Activated CD4-positive, alpha-beta memory T cell treated with anti-CD3 and anti-CD28 coated beads, Interleukin-2, amount 10 ng/mL, durations not matched to agents 7 days and 5 days (primary cell): ENCODE results near the gene ZBTB42. TPM values are rescaled to one million over a fixed set of nuclear protein-coding genes. Genes with fewer than 3 reads are reported as not detected.
"Not testable (repeated sequence)": the region's sequence is repeated elsewhere in the genome, so short reads cannot be mapped to it uniquely, and the experiment has no call there.

ENCODE experiments used
- CTCF ChIA-PET: fragments of 350-600 bp; sonication (Branson Sonifier 250); formaldehyde crosslinking; loops from one replicate; lab custom pipeline; 2021; ENCODE audit warnings: antibody characterized with exemption, inconsistent platforms; lab: Charles Lee
- POLR2A ChIA-PET: fragments of 350-600 bp; sonication (Branson Sonifier 250); formaldehyde crosslinking; loops from one replicate; lab custom pipeline; 2021; ENCODE audit warnings: antibody characterized with exemption; lab: Charles Lee
- DNase-seq: peaks from one replicate; pipeline ENCODE4 v3.0.0-alpha.2; 2020
- H3K27ac Mint-ChIP-seq: one replicate; pipeline ENCODE4 v1.8.0; 2021; ENCODE audit warnings: mild to moderate bottlenecking, mixed read lengths
- H3K27me3 Mint-ChIP-seq: one replicate; pipeline ENCODE4 v1.8.0; 2021; ENCODE audit warnings: mixed read lengths
- H3K36me3 Mint-ChIP-seq: one replicate; pipeline ENCODE4 v1.8.0; 2021; ENCODE audit warnings: low read depth, mixed read lengths
- H3K4me1 Mint-ChIP-seq: one replicate; pipeline ENCODE4 v1.8.0; 2021; ENCODE audit warnings: mixed read lengths
- H3K4me3 Mint-ChIP-seq: one replicate; pipeline ENCODE4 v1.8.0; 2021; ENCODE audit warnings: mild to moderate bottlenecking, mixed read lengths
- H3K9me3 Mint-ChIP-seq: one replicate; pipeline ENCODE4 v1.8.0; 2021; ENCODE audit warnings: mixed read lengths
- total RNA-seq, 2 experiments: library from RNA; stranded (reverse); gene quantifications; one replicate each; pipeline ENCODE4 v1.2.3, GENCODE V29; 2021

The ZBTB42 gene
- total RNA-seq, 2 experiments from 2014 or later: 4.9 to 5.5 TPM

- DNase-seq: peak; percentile 59
- Mint-ChIP-seq H3K4me1 (peaks cover 23% of the 10 kb centered on the region), H3K27ac (no peak overlapping the region), H3K9me3 (peaks cover 10% of the 10 kb centered on the region), H3K36me3 (peaks cover 10% of the 10 kb centered on the region), H3K27me3 (peaks cover 29% of the 10 kb centered on the region), H3K4me3 (peak overlapping the region; percentile 49)
- ChIA-PET POLR2A (interaction anchor here (2.2 to 2.4 kb wide), 2 partner anchors 58 to 75 kb away, joined by 13 to 19 read pairs; partner anchors contain the start of gene SIVA1), CTCF (interaction anchor here (0.7 to 3.6 kb wide), 7 partner anchors 33 to 75 kb away, joined by 3 to 29 read pairs (median 14); partner anchors contain the start of gene SIVA1)
Measured at GRCh38 chr14:104827177-104828055, 26.5 kb downstream of the ZBTB42 start.

DNA sequence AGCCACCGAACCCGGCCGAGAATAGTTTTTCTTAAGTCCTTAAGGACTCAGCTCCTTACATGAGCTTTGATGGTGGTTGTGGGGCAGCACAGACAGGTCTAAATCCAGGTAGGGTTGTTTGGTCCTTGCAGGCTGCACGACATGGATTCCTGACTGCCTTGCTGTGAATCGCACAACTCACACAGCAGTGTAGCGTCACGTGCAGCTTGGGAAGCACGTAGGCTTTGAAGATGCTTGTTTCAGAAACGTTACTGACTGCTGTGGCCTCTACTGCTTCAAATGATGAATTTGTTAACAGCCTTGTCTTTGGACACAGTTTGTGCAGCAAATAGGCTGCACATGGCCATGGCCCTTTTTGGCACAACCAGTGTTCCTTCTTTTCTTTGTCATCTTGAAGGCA lies 29.9 kb downstream of the ZBTB42 start:
- no peak for DNase-seq
- Mint-ChIP-seq H3K4me3 (no peak overlapping the region), H3K4me1 (peaks cover 13% of the 10 kb centered on the region), H3K36me3 (no peaks in the 10 kb centered on the region), H3K27me3 (peaks cover 11% of the 10 kb centered on the region), H3K27ac (no peak overlapping the region), H3K9me3 (no peaks in the 10 kb centered on the region)
- ChIA-PET CTCF (interaction anchor here (1.4 kb wide), 1 partner anchor 60 kb away, joined by 3 read pairs; no protein-coding TSS in a partner anchor), POLR2A (interaction anchor here (1.1 kb wide), 1 partner anchor 217 kb away, joined by 3 read pairs; no protein-coding TSS in a partner anchor)

- DNase-seq, POLR2A ChIA-PET, H3K36me3 Mint-ChIP-seq, H3K9me3 Mint-ChIP-seq, H3K4me3 Mint-ChIP-seq, H3K27ac Mint-ChIP-seq, H3K4me1 Mint-ChIP-seq: not testable (repeated sequence)
- CTCF ChIA-PET: interaction anchor here (0.6 kb wide), 1 partner anchor 210 kb away, joined by 3 read pairs; no protein-coding TSS in a partner anchor
- peaks cover 22% of the 10 kb centered on the region for H3K27me3 Mint-ChIP-seq
Measured at GRCh38 chr14:104836171-104836935, 35.5 kb downstream of the ZBTB42 start.

GRCh38 chr14:104841730-104842129 lies 40.8 kb downstream of the ZBTB42 start:
- DNase-seq: no peak
- H3K27me3 Mint-ChIP-seq: peaks cover 69% of the 10 kb centered on the region
- H3K9me3 Mint-ChIP-seq: no peaks in the 10 kb centered on the region
- H3K36me3 Mint-ChIP-seq: no peaks in the 10 kb centered on the region
- POLR2A ChIA-PET: no interaction called here
- no peaks in the 10 kb centered on the region for H3K4me1 Mint-ChIP-seq
- H3K27ac Mint-ChIP-seq: no peak overlapping the region
- H3K4me3 Mint-ChIP-seq: no peak overlapping the region
- CTCF ChIA-PET: no interaction called here

DNA sequence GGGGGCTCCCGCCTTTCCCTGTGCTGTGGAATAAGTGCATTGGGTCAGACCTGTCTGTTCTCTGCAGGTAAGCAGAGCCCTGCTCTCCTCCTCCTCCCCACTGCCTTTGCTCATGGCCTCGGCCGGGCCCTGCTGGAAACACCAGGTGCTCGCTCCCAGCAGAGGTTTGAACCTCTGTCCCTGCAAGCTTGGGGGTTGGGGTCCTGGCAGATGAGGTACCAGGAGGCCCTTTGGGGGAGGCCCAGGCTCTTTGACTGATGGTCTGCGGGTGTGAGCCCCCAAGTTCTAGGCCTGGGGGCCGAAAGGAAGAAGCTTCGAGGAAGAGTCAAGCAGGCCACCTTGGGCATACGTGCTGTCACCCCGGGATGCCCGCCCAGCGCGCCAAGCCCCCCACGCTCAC lies 42.1 kb downstream of the ZBTB42 start:
- Mint-ChIP-seq H3K27ac (no peak overlapping the region), H3K4me3 (no peak overlapping the region), H3K9me3 (no peaks in the 10 kb centered on the region), H3K4me1 (no peaks in the 10 kb centered on the region), H3K27me3 (peaks cover 69% of the 10 kb centered on the region), H3K36me3 (no peaks in the 10 kb centered on the region)
- CTCF ChIA-PET: no interaction called here
- DNase-seq: no peak
- POLR2A ChIA-PET: no interaction called here

DNA sequence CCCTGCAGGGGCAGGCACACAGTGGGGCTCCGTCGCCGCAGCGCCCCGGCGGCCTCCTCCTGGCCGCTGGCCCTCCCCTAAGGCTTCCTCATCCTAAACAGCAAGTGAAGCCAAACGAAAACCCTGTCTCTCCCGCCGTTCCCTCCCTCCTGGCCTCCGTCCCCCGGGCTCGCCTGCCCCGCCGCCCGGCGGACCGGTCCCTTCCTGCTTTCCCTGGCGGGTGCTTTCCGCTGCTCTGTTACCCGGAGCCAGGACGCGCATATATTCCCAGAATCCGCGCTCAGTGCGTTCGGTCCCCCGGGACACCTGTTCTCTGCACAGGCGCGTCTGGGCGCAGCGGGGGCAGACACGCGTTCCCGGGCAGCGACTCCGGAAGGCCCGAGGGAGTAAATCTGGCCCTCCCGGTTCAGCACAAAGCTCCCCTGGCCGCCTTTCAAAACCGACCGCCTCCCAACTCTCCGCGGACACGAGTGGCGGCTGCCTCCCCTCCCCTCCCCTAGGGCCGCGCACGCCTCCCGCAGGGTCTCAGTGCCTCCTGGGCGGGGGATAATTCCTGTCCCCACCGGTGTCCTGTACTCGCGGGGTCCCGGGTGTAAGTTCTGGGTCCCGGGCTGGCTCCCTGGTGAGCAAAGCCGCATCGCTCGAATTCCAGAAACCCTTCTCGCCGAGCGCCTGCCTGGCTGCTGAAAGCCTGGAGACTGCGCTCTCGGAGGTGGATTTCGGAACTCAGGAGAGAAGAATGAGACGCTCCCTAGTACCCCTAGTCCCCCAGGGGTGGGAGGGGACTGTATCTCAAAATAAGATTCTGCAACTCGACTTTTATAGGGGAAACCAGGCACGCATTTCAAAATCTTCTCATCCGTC lies 42.8 kb downstream of the ZBTB42 start:
- DNase-seq: no peak
- ChIA-PET POLR2A (no interaction called here), CTCF (no interaction called here)
- peaks cover 64% of the 10 kb centered on the region for H3K27me3 Mint-ChIP-seq
- H3K27ac Mint-ChIP-seq: no peak overlapping the region
- H3K4me1 Mint-ChIP-seq: no peaks in the 10 kb centered on the region
- H3K4me3 Mint-ChIP-seq: no peak overlapping the region
- no peaks in the 10 kb centered on the region for H3K9me3 Mint-ChIP-seq
- H3K36me3 Mint-ChIP-seq: no peaks in the 10 kb centered on the region

GRCh38 chr14:104844306-104845032 lies 43.6 kb downstream of the ZBTB42 start:
- POLR2A ChIA-PET: no interaction called here
- no peaks in the 10 kb centered on the region for H3K36me3 Mint-ChIP-seq

GRCh38 chr14:104845033-104845666 lies 44.2 kb downstream of the ZBTB42 start:
- Mint-ChIP-seq H3K27me3 (peaks cover 57% of the 10 kb centered on the region), H3K4me1 (no peaks in the 10 kb centered on the region), H3K27ac (no peak overlapping the region), H3K36me3 (no peaks in the 10 kb centered on the region), H3K4me3 (no peak overlapping the region), H3K9me3 (no peaks in the 10 kb centered on the region)
- CTCF ChIA-PET: no interaction called here
- no peak for DNase-seq
- POLR2A ChIA-PET: no interaction called here

More at GRCh38 chr14:104844306-104845032, 43.6 kb downstream of the ZBTB42 start:
- no peak overlapping the region for H3K4me3 Mint-ChIP-seq
- H3K9me3 Mint-ChIP-seq: no peaks in the 10 kb centered on the region
- no peaks in the 10 kb centered on the region for H3K4me1 Mint-ChIP-seq
- no peak for DNase-seq
- CTCF ChIA-PET: no interaction called here
- H3K27me3 Mint-ChIP-seq: peaks cover 58% of the 10 kb centered on the region
- H3K27ac Mint-ChIP-seq: no peak overlapping the region

GRCh38 chr14:104845834-104846441 lies 45.0 kb downstream of the ZBTB42 start:
- H3K36me3 Mint-ChIP-seq: no peaks in the 10 kb centered on the region
- POLR2A ChIA-PET: no interaction called here
- H3K27ac Mint-ChIP-seq: no peak overlapping the region
- H3K9me3 Mint-ChIP-seq: no peaks in the 10 kb centered on the region
- DNase-seq: no peak
- no peak overlapping the region for H3K4me3 Mint-ChIP-seq
- CTCF ChIA-PET: no interaction called here
- H3K4me1 Mint-ChIP-seq: no peaks in the 10 kb centered on the region
- H3K27me3 Mint-ChIP-seq: peaks cover 53% of the 10 kb centered on the region

- no peak overlapping the region for H3K4me3 Mint-ChIP-seq
- no peaks in the 10 kb centered on the region for H3K4me1 Mint-ChIP-seq
- ChIA-PET POLR2A (no interaction called here), CTCF (no interaction called here)
- no peaks in the 10 kb centered on the region for H3K9me3 Mint-ChIP-seq
- DNase-seq: no peak
- H3K27ac Mint-ChIP-seq: no peak overlapping the region
- peaks cover 6% of the 10 kb centered on the region for H3K27me3 Mint-ChIP-seq
- no peaks in the 10 kb centered on the region for H3K36me3 Mint-ChIP-seq
Measured at GRCh38 chr14:104852280-104852663, 51.4 kb downstream of the ZBTB42 start.
